Measurements from ENCODE around the gene C8G.

Gene C8G

DNA sequence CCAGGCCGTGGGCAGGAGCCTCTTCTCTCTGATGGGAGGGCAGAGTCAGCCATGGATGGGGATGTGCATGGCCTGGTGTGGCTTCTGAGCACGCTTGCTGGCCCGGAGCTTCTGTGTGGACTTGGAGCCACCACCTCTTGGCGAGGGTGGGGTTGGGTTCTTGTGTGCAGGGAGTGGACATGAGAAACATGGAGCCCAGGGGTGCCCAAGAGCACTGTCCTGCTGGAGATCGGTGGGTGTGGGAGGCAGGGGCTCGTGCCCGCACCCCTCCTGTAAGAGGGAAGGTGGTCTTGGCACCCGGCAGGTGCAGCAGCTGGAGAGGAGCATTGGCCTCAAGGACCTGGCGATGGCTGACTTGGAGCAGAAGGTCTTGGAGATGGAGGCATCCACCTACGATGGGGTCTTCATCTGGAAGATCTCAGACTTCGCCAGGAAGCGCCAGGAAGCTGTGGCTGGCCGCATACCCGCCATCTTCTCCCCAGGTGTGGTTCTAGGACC is 24.3 kb upstream of the C8G start:
- DNase-seq (ENCODE audit: low read depth in 3 of 3) = no peak

DNA sequence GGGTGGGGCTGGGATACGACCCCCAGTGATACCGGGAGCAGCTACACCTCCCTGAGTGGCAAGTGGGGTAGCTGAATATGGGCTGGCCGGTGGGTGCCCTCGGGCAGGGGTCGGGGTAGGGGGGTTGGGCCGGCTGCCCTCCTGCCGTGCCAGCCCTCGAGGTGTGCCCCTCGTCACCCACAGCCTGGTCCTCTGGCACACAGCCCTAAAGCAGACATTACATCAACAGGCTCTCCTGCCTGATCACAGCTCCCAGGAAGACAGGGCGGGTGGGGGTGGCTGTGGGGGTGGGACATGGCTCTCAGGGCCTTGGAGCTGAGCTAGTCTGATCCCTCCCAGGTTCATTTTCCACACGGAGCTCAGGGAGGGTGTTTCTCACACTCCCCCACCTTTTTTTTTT is 23.7 kb upstream of the C8G start:
- no peak for DNase-seq (ENCODE audit: low read depth in 3 of 3)

DNA sequence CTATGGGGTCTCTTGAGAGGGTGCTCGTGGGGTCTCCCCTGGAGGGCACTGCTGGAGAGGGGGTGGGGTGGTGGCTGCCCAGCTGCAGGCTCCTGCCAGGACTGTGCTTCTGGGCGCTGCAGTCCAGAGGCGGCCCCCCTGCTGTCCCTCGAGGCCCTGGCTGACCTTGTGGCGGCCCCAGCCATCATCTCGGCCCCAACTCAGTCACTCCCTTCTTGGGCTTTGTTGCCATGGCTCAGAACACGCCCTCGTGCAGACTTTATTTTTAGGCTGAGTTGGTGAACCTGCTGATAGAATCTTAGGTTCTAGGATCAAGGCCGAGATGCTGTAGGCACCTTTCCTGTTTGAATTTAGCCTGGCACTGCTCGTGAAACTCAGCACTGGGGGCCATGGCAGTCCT is 23.3 kb upstream of the C8G start:
- DNase-seq (ENCODE audit: low read depth in 3 of 3) = no peak

DNA sequence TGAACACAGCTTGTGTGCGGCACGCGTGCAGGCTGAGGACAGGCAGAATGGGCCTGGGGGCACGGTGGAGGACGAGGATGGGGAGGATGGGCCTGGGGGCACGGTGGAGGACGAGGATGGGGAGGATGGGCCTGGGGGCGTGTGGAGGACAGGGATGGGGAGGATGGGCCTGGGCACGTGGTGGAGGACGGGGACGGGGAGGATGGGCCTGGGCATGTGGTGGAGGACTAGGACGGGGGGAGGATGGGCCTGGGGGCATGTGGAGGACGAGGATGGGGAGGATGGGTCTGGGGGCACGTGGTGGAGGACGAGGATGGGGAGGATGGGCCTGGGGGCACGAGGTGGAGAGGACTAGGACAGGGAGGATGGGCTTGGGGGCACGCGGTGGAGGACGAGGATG is 22.5 kb upstream of the C8G start:
- DNase-seq (ENCODE audit: low read depth in 3 of 3) = no peak

DNA sequence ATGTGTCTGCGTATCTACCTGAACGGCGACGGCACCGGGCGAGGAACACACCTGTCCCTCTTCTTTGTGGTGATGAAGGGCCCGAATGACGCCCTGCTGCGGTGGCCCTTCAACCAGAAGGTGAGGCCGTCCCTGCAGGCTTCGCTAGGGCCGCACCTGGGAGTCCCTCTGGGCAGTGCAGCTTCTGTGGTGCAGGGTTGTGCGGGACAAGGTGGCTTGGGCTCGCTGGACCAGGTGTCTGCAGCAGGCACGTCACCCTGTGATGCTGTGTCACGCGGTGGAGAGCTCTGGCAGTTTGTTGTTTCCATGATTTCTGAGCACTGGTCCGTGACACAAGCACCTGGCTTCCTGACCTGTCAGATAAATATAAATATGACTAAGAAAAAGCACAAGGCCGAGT is 21.2 kb upstream of the C8G start:
- no peak for DNase-seq (ENCODE audit: low read depth in 3 of 3)

DNA sequence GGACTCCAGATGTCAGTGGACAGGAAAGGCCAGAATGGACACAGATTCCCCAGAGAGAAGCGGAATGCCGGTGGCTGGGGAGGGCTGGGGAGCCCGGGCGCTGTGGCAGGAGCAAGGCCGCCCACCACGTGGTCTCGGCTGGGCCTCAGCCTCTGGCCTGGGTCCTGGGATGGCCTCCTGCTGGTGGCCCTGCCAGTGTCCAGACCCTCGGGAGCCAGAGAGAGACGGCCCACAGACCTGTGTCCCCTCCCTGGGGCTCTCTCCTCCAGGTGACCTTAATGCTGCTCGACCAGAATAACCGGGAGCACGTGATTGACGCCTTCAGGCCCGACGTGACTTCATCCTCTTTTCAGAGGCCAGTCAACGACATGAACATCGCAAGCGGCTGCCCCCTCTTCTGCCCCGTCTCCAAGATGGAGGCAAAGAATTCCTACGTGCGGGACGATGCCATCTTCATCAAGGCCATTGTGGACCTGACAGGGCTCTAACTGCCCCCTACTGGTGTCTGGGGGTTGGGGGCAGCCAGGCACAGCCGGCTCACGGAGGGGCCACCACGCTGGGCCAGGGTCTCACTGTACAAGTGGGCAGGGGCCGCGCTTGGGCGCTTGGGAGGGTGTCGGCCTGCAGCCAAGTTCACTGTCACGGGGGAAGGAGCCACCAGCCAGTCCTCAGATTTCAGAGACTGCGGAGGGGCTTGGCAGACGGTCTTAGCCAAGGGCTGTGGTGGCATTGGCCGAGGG is 19.5 kb upstream of the C8G start:
- no peak for DNase-seq (ENCODE audit: low read depth in 3 of 3)

DNA sequence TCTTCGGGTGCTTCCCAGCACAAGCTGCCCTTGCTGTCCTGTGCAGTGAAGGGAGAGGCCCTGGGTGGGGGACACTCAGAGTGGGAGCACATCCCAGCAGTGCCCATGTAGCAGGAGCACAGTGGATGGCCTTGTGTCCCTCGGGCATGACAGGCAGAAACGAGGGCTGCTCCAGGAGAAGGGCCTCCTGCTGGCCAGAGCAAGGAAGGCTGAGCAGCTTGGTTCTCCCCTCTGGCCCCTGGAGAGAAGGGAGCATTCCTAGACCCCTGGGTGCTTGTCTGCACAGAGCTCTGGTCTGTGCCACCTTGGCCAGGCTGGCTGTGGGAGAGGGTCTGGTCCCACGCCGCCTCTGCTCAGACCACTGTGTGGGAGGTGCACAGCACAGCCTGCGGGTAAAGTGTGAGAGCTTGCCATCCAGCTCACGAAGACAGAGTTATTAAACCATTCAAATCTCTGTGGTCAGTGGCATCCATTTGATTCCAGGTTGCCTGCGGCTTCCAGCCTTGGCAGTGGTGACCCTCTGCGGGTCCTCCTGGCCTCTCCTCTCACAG is 18.8 kb upstream of the C8G start:
- DNase-seq (ENCODE audit: low read depth in 3 of 3) = no peak

DNA sequence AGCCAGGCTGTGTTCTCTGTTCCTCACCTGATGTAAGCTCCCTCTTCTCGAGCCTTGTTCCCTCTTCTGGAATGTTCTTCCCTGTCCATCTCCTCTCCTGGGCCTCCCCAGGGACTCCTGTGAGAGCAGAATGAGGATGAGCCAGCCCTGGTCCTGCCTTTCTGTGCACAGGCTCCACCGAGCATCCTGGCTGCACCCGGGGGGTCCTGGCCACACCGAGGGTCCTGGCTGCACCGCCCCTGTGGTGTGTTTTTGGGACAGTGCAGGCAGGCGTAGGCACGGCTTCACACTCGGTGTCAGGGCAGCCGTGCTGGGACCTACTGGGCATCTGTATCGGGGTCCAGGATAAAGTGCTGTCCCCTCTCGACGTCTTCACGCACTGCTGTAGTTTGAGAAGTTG is 18.3 kb upstream of the C8G start:
- no peak for DNase-seq (ENCODE audit: low read depth in 3 of 3)

DNA sequence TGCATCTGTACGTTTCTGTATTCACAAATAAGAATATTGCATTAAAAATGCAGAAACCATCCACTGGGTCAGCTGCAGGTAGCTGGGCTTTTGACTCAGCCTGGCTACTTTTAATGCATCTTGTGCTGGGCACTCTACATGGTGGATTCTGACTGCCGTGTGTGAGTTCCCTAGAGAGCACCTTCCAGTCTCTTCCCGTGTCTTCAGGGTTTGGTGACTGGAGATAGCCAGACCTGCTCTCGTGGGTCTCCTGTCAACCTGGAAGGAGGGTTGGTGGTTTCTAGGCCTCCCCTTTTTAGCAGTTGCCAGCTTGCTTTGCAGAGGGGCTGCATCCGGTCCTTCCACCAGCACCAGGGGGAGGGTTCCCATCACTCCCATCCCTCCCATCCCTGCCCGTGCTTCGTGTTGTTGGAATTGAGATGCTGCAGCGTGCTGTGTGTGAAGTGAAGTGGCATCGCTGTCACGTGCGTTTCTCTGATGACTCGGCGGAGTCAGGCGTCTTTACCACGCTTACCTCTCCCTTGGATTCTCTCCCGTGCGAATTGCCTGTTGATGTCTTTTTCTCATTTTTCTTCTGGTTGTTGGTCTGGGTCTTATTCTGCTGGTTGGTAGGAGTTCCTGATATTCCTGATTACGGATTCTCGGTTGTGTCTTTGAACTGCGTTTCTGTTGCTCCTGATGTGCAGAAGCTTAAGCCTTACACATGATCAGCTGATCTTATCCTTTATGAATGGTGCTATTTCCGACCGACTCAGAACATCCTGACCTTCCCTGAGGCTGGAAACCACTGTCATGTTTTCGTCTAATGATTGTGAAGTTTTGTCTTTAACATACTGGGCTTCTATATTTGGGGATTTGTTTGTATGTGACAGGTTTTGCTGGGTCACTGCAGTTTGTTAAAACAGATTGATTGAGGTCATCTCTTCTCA is 17.4 kb upstream of the C8G start:
- DNase-seq (ENCODE audit: low read depth in 3 of 3) = no peak

DNA sequence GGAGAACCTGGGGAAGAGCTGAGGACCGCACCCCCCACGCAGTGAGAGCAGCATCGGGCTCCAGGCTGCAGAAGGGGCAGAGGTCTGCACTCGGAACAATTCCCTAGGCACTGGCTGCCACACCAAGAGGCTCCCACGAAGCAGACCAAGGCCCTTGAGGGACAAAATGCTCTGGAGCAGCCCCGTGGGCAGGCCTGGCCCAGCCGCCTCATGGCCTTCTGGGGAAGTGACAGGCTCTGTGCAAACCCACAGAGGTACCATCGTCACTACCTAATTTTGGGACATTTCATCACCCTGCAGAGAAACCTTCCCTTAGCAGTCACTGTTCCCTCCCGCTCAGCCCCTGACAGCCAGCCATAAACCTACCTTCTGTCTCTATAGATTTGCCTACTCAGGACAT is 16.5 kb upstream of the C8G start:
- no peak for DNase-seq (ENCODE audit: low read depth in 3 of 3)

DNA sequence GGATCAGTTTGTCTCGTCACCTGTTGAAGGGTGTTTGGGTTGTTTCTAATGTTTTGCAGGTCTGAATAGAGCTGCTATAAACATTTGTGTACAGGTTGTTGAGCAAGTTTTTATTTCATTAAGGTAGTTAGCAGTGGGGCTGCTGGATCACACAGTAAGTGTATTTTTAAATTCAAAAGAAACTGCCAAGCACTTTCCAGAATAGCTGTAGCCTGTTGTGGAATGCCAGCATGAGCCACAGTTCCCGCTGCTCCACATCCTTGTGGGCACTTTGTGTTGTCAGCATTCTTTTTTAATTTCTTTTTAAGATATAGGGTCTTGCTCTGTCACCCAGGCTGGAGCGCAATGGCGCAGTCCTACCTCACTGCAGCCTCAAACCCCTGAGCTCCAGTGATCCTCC is 15.0 kb upstream of the C8G start:
- no peak for DNase-seq (ENCODE audit: low read depth in 3 of 3)

DNA sequence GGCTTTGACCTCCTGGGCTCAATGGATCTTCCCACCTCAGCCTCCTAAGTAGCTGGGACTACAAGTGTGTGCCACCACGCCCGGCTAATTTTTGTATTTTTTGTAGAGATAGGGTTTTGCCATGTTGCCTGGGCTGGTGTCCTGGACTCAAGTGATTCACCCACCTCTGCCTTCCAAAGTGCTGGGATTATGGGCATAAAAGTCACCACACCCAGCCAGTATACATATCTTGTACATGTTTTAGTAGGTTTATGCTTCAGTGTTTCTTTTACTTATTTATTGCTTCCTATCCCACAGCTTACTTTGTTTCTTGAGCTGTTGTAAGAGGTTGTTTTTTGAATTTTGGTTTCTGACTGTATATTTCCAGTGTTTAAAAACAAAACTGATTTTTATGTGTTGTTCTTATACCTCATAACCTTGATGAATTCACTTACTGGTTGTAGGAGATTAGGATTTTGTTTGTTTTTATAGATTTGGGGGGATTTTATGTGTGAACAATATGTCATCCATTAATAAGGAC is 13.4 kb upstream of the C8G start:
- no peak for DNase-seq (ENCODE audit: low read depth in 3 of 3)

DNA sequence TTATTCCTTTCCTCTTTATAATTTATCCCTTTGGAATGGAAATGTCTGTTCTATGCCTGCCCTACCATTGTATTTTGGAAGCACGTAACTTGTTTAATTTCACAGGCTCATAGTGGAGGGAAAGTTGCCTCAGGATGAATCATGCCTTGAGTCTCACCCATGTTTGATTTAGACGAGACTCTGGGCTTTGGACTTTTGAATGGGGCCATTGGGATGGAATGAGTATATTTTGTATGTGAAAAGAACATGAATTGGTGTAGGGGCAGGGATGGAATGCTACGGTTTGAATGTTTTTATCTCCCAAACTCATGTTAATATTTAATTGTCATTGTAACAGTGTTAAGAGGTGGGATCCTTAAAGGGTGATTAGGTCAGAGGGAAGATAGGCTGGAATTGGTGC is 10.8 kb upstream of the C8G start:
- no peak for DNase-seq (ENCODE audit: low read depth in 3 of 3)

DNA sequence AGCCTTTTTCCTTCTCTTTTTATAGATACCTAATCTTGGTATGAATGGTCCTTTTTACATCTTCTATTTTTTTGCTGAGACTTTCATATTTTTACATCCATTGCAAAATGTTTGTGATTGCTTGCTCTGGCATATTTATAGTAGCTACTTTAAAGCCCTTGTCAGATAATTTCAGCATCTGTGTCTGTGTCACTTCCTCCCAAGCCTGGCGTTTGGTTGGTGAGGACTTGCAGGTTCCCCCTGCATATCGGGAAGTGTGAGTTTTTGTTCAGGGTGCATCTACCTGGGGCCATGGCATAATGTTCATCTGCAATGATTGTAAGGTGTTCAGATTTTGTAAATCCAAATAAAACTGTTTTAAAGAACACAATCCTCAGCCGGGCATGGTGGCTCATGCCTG is 9.4 kb upstream of the C8G start:
- DNase-seq (ENCODE audit: low read depth in 3 of 3) = no peak

DNA sequence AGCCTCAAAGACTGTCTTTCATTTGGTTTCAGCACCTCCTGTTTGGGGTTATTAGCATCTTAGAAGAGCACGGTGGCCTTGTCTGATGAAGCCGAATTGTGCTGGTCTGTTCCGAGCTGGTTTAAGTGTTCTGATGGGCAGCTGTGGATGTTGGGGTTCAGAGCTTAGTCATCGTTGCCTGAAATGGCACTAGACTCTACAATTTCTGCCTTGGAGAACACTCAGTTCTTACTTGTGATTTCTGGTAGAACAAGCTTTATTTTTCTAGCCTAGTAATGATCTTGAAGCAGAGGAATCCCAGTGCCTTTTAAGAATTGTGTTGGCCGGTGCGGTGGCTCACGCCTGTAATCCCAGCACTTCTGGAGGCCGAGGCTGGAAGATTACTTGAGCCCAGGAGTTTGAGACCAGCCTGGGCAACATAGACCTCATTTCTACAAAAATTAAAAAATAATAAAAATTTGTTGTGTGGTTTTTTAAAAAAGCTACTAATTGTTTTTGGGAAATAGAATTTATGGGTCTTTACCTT is 8.3 kb upstream of the C8G start:
- no peak for DNase-seq (ENCODE audit: low read depth in 3 of 3)

DNA sequence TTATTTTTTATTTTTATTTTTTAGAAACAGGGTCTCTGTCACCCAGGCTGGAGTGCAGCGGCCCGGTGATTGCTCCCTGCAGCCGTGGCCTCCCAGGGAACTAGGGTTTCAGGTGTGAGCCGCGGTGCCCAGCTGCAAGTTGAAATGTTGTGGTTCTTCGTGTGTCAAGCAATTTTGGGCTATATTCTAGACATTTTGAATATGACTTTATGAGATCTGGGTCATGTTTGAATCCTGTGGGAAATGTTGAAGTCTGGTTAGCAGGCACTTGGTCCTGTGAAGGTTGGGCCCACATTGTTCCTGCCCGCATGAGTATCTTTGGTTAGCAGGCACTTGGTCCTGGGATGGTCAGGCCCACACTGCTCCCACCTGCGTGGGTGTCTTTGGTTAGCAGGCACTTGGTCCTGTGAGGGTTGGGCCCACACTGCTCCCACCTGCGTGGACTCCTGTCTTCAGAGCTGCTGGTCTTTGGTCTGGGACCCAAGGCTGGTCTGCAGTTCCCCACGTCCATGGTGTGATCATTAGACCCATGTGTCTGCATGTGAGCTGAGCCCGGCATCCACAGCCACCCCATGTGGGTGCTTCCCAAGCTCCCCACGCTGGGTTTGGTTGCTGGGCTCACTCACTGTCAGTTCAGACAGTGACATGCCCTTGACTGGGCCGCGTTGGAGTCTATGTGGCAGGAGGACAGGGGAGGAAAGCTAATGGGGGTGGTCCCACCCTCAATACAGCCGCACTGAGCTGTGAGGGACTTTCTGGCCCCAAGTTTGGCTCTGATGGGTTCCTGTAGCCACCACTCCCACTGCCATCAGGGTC is 7.6 kb upstream of the C8G start:
- no peak for DNase-seq (ENCODE audit: low read depth in 3 of 3)

DNA sequence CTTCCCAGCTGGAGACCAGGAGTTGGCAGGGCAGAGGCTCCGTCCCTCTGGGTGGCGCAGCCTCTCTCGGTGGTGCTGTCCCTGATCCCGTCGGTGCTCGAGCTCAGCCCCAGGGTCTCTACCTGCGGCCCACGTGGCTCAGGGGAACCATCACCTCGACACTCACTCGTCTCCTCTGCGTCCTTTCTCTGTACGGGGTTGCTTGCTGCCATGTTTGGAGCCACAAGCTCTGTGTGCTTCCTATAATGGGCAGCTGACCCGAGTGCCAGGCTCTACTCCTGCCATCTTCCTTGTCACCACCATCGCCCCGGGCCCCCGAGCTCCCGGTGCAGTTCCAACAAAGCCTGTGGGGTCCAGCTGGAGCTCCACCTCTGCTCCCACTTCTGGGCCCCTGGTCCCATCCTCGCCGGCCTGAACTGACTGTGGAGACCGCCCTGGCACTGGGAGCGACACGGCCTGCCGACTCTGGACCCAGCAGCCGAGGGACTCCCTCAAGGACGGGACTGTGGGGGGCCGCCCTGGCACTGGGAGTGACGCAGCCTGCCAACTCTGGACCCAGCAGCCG is 5.5 kb upstream of the C8G start:
- DNase-seq (ENCODE audit: low read depth in 3 of 3) = no peak

DNA sequence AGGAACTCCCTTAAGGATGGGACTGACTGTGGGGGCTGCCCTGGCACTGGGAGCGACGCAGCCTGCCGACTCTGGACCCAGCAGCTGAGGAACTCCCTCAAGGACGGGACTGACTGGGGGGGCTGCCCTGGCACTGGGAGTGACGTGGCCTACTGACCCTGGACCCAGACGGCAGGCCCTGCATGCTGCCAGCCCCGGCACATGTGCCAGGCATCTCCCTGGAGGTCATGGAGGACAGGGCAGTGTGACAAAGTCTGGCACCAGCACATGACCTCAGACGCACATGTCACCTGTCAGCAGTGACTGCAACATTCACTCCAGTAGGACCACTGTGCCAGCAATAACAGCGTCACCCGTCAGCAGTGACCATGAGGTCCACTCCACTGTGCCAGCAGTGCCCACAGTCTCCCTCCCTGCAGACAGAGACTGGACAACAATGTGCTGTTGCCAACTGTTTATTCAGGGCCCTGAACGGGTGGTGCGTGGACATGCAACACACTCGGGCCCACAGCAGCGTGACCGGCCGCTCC is 5.0 kb upstream of the C8G start:
- no peak for DNase-seq (ENCODE audit: low read depth in 3 of 3)

DNA sequence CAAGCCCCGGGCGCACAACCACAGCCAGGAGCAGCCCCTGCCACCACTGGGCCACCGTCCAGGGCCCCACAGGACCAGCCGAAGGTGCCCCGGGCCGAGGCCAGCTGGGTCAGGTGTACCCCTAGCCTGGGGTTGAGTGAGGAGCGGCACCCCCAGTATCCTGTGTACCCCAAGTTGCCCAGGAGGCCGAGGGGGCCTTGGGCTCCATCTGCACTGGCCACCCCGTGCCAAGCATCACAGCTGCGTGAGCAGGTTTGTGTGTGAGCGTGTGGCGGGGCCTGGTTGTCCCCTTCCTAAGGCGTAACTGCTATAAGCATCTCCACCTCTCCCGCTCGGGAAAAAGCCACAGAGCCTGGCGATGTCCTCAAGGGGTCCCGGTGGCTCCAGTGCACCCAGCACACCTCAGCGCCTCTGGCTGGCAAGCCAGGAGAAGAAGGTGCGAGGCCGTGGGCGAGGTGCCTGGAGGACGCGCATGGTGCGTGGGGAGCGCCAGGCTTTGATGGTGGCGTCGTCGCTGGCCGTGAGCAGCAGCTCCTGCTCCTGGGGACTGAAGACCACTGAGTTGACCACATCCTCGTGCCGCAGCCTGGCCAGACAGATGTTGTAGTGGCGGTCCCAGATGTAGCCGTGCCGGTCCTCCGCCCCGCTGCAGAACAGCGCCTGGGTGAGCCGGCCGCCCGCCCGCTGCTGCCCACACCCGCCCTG is 4.4 kb upstream of the C8G start:
- no peak for DNase-seq (ENCODE audit: low read depth in 3 of 3)
